ENCODE data around the gene HELB. TPM values are rescaled to one million over a fixed set of nuclear protein-coding genes. Genes with fewer than 3 reads are reported as not detected.

The HELB gene
- total RNA-seq, 1 experiment from 2014 or later = 9.3 TPM

- intact Hi-C loops (cut with micrococcal nuclease) = loop anchor here (2.0 kb wide), 1 partner anchor 138 kb away; no protein-coding TSS in a partner anchor
- Histone ChIP-seq H3K4me2 (ENCODE audit: low read length) (no peak overlapping the region), H3K36me3 (ENCODE audit: control insufficient read depth in 1 of 2, insufficient read depth in 2 of 2, low read length in 2 of 2) (no peaks in the 10 kb centered on the region), H3K9ac (ENCODE audit: low read length) (no peak overlapping the region), H3K79me2 (ENCODE audit: insufficient read depth, low read length) (no peaks in the 10 kb centered on the region), H4K20me1 (ENCODE audit: insufficient read depth) (no peaks in the 10 kb centered on the region), H3K9me3 (ENCODE audit: control insufficient read depth in 1 of 2, insufficient read depth in 1 of 2, low read depth in 1 of 2, low read length in 2 of 2) (no peaks in the 10 kb centered on the region), H3K4me1 (ENCODE audit: control insufficient read depth in 1 of 2, insufficient read depth in 2 of 2, low read length in 2 of 2) (no peaks in the 10 kb centered on the region), H3K27ac (ENCODE audit: low read depth, low read length) (no peak overlapping the region), H2AFZ (ENCODE audit: low read depth, low read length, poor library complexity, severe bottlenecking) (no peak overlapping the region), H3K4me3 (replicated peaks in 1 of 2; ENCODE audit: low read depth in 1 of 2, low read length in 2 of 2) (no peak overlapping the region), H3K27me3 (ENCODE audit: insufficient read depth, low read length) (no peaks in the 10 kb centered on the region), H3K9me2 (ENCODE audit: insufficient read depth) (no peaks in the 10 kb centered on the region)
- TF ChIP-seq EZH2 (IDR thresholded peaks at IDR 0.05) (no peak), YY1 (IDR thresholded peaks at IDR 0.05; ENCODE audit: extremely low read depth, insufficient replicate concordance, low read depth, low read length) (no peak), SIN3A (IDR thresholded peaks at IDR 0.05; ENCODE audit: low read depth) (no peak), MAX (IDR thresholded peaks at IDR 0.05) (no peak)
- ATAC-seq (no peak), DNase-seq (ENCODE audit: low read depth, low spot score) (no peak)
- ChIA-PET CTCF (interaction anchor here (0.8 to 2.1 kb wide), 8 partner anchors 8 to 163 kb away, joined by 3 to 16 read pairs (median 4); no protein-coding TSS in a partner anchor), RAD21 (ENCODE audit: low non-redundant PET in 1 of 2, low total read pairs in 2 of 2, uncharacterized antibody in 2 of 2, unreplicated experiment in 2 of 2) (no interaction called here), POLR2A (interaction anchor here (1.0 kb wide), 1 partner anchor 32 kb away, joined by 3 read pairs; the partner anchor contains the start of gene HELB)
- BruUV-seq (replicated peaks) = no TSS peak
Observed at GRCh38 chr12:66270613-66271012, 31.7 kb upstream of the HELB start.

GRCh38 chr12:66272650-66273049 lies 29.6 kb upstream of the HELB start:
- no peaks in the 10 kb centered on the region for H3K36me3 ChIP-seq (ENCODE audit: control insufficient read depth in 1 of 2, insufficient read depth in 2 of 2, low read length in 2 of 2)
- H3K4me3 ChIP-seq (replicated peaks in 1 of 2; ENCODE audit: low read depth in 1 of 2, low read length in 2 of 2) = no peak overlapping the region
- no peaks in the 10 kb centered on the region for H3K4me1 ChIP-seq (ENCODE audit: control insufficient read depth in 1 of 2, insufficient read depth in 2 of 2, low read length in 2 of 2)
- no TSS peak for BruUV-seq (replicated peaks)
- H3K4me2 ChIP-seq (ENCODE audit: low read length) = no peak overlapping the region
- no peak overlapping the region for H3K9ac ChIP-seq (ENCODE audit: low read length)
- CTCF ChIA-PET = no interaction called here
- H3K27ac ChIP-seq (ENCODE audit: low read depth, low read length) = no peak overlapping the region
- POLR2A ChIA-PET = interaction anchor here (1.4 kb wide), 1 partner anchor 103 kb away, joined by 3 read pairs; the partner anchor contains the start of gene TMBIM4
- TF ChIP-seq TCF7L2 (IDR thresholded peaks at IDR 0.05; ENCODE audit: borderline replicate concordance, extremely low read depth, insufficient read depth, insufficient read length) = no peak
- no peak for TF ChIP-seq JUND (IDR thresholded peaks at IDR 0.05)
- TF ChIP-seq YY1 (IDR thresholded peaks at IDR 0.05; ENCODE audit: extremely low read depth, insufficient replicate concordance, low read depth, low read length) = no peak
- no peak for TF ChIP-seq ZFX (IDR thresholded peaks at IDR 0.05)
- intact Hi-C loops (cut with micrococcal nuclease) = no loop called here
- no peak for ATAC-seq
- no peaks in the 10 kb centered on the region for H4K20me1 ChIP-seq (ENCODE audit: insufficient read depth)
- H2AFZ ChIP-seq (ENCODE audit: low read depth, low read length, poor library complexity, severe bottlenecking) = no peak overlapping the region
- no peaks in the 10 kb centered on the region for H3K27me3 ChIP-seq (ENCODE audit: insufficient read depth, low read length)
- H3K9me2 ChIP-seq (ENCODE audit: insufficient read depth) = no peaks in the 10 kb centered on the region
- RAD21 ChIA-PET (ENCODE audit: low non-redundant PET in 1 of 2, low total read pairs in 2 of 2, uncharacterized antibody in 2 of 2, unreplicated experiment in 2 of 2) = no interaction called here
- H3K9me3 ChIP-seq (ENCODE audit: control insufficient read depth in 1 of 2, insufficient read depth in 1 of 2, low read depth in 1 of 2, low read length in 2 of 2) = no peaks in the 10 kb centered on the region
- DNase-seq (ENCODE audit: low read depth, low spot score) = no peak
- H3K79me2 ChIP-seq (ENCODE audit: insufficient read depth, low read length) = no peaks in the 10 kb centered on the region

Data from HCT116 (cell line).